ENCODE data around the gene SPRR3.

DNA sequence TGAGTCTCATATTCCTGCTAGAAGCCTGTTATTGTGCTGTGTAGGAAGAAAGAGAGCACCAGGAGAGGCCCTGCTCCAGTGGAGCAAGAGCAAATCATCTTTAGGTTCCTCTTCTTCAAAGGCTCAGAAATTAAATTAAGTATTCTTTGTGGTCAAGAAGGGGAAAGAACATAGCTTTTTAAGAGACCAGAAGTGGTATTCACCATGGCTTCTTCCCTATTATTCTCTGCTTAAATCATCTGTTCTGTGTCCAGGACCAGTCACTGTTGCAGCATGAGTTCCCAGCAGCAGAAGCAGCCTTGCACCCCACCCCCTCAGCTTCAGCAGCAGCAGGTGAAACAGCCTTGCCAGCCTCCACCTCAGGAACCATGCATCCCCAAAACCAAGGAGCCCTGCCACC lies 30.5 kb downstream of the SPRR3 start:
- TF ChIP-seq POLR2A (IDR thresholded peaks at IDR 0.05; ENCODE audit: borderline replicate concordance, extremely low read depth, insufficient read depth, insufficient read length) (no peak), EZH2 (IDR thresholded peaks at IDR 0.05) (no peak), RAD21 (IDR thresholded peaks at IDR 0.05; ENCODE audit: low read depth) (no peak), ZNF274 (IDR thresholded peaks at IDR 0.05; ENCODE audit: low read depth, low read length) (no peak), MAX (IDR thresholded peaks at IDR 0.05) (no peak), SRF (IDR thresholded peaks at IDR 0.05; ENCODE audit: low read depth) (no peak), POLR2AphosphoS5 (IDR thresholded peaks at IDR 0.05; ENCODE audit: low read depth, low read length) (no peak), CTCF (IDR thresholded peaks at IDR 0.05 in 2 of 3, conservative IDR thresholded peaks at IDR 0.05 in 1 of 3; ENCODE audit: borderline replicate concordance in 1 of 3, insufficient read depth in 1 of 3, low read depth in 2 of 3, low read length in 2 of 3) (no peak), EGR1 (IDR thresholded peaks at IDR 0.05; ENCODE audit: low read depth) (no peak), FOSL1 (IDR thresholded peaks at IDR 0.05; ENCODE audit: low read depth) (no peak), EZH2phosphoT487 (IDR thresholded peaks at IDR 0.05; ENCODE audit: borderline replicate concordance) (no peak)
- TF ChIP-seq, protein P1, sequence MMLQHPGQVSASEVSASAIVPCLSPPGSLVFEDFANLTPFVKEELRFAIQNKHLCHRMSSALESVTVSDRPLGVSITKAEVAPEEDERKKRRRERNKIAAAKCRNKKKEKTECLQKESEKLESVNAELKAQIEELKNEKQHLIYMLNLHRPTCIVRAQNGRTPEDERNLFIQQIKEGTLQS (IDR thresholded peaks at IDR 0.05) = no peak

Measured in HCT116 (cell line).